ENCODE data around the gene MICAL3.
"Not testable (repeated sequence)": the region's sequence is repeated elsewhere in the genome, so short reads cannot be mapped to it uniquely, and the experiment has no call there.

MICAL3 gene

GRCh38 chr22:18050065-18050464, 25.7 kb upstream of the MICAL3 start:
- no peak overlapping the region for H3K4me3 ChIP-seq (ENCODE audit: low read depth, low read length)
- in situ Hi-C loops (cut with HindIII; ENCODE audit: low sequenced_read_pairs), result no loop called here
- TF ChIP-seq CTCF (IDR thresholded peaks at IDR 0.05; ENCODE audit: low read depth, low read length), result no peak
- no peak for DNase-seq (ENCODE audit: low read depth, low spot score)

GRCh38 chr22:18048441-18048898, 24.1 kb upstream of the MICAL3 start:
- no peak overlapping the region for H3K4me3 ChIP-seq (ENCODE audit: low read depth, low read length)
- in situ Hi-C loops (cut with HindIII; ENCODE audit: low sequenced_read_pairs), result no loop called here
- DNase-seq (ENCODE audit: low read depth, low spot score), result no peak
- TF ChIP-seq CTCF (IDR thresholded peaks at IDR 0.05; ENCODE audit: low read depth, low read length), result no peak

- TF ChIP-seq CTCF (IDR thresholded peaks at IDR 0.05; ENCODE audit: low read depth, low read length), result no peak
- no peak overlapping the region for H3K4me3 ChIP-seq (ENCODE audit: low read depth, low read length)
- in situ Hi-C loops (cut with HindIII; ENCODE audit: low sequenced_read_pairs), result no loop called here
- DNase-seq (ENCODE audit: low read depth, low spot score), result no peak
Observed at GRCh38 chr22:18048041-18048440, 23.7 kb upstream of the MICAL3 start.

- in situ Hi-C loops (cut with HindIII; ENCODE audit: low sequenced_read_pairs), result no loop called here
- H3K4me3 ChIP-seq (ENCODE audit: low read depth, low read length), result no peak overlapping the region
- no peak for DNase-seq (ENCODE audit: low read depth, low spot score)
- no peak for TF ChIP-seq CTCF (IDR thresholded peaks at IDR 0.05; ENCODE audit: low read depth, low read length)
Observed at GRCh38 chr22:18045794-18046193, 21.4 kb upstream of the MICAL3 start.

GRCh38 chr22:18044548-18045271, 20.3 kb upstream of the MICAL3 start:
- no peak for TF ChIP-seq CTCF (IDR thresholded peaks at IDR 0.05; ENCODE audit: low read depth, low read length)
- peak; percentile 47 for DNase-seq (ENCODE audit: low read depth, low spot score)
- in situ Hi-C loops (cut with HindIII; ENCODE audit: low sequenced_read_pairs), result no loop called here
- H3K4me3 ChIP-seq (ENCODE audit: low read depth, low read length), result no peak overlapping the region

- in situ Hi-C loops (cut with HindIII; ENCODE audit: low sequenced_read_pairs), result no loop called here
- DNase-seq (ENCODE audit: low read depth, low spot score), result no peak
Observed at GRCh38 chr22:18042685-18043084, 18.3 kb upstream of the MICAL3 start.

GRCh38 chr22:18040898-18041297, 16.5 kb upstream of the MICAL3 start:
- H3K4me3 ChIP-seq (ENCODE audit: low read depth, low read length); in situ Hi-C loops (cut with HindIII; ENCODE audit: low sequenced_read_pairs); DNase-seq (ENCODE audit: low read depth, low spot score): not testable (repeated sequence)

More at GRCh38 chr22:18042685-18043084, 18.3 kb upstream of the MICAL3 start:
- H3K4me3 ChIP-seq (ENCODE audit: low read depth, low read length), result no peak overlapping the region
- TF ChIP-seq CTCF (IDR thresholded peaks at IDR 0.05; ENCODE audit: low read depth, low read length), result no peak

All from astrocyte of the spinal cord (primary cell).